ENCODE data around the gene CXXC4.

The CXXC4 gene

GRCh38 chr4:104486716-104487504, 7.8 kb downstream of the CXXC4 start:
- DNase-seq = no peak

DNA sequence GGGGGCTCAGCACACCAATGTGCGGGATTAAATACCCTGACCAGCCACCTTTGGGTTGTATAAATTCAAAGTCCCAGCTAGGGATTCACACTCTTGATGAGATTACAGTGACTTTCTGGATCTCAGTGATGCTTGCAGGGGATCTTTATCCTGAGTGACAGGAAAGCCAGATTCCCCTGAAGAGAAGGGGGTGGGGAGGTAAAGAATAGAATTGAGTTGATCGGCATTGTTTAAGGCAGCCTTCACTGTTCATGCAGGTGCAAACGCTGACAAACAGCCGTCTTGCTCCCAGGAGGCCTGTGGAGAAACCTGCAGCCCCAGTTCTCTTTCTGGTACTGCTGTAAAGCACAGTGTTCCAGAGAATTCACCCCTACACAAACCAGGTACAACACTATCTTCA, 19.0 kb downstream of the CXXC4 start:
- DNase-seq = no peak

GRCh38 chr4:104472766-104473165, 21.9 kb downstream of the CXXC4 start:
- DNase-seq = no peak

DNA sequence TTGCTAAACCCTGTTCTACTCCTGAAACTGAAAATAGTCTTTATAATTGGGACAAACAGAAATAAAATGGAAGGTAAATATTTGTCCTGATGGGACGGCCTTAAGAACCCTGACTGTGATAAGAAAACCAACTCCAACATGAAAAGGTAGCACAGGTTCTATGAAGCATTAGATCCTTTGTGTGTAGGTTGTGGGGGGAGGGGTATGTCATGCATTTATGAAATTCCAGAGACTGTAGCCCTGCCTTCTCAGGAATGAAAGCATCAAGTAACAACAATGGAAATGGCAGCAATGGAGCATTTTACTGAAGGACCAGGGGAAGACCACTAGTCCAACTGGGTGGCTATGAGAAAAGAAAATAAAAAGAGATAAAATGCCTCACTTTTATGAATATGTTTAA, 23.9 kb downstream of the CXXC4 start:
- DNase-seq = no peak

DNA sequence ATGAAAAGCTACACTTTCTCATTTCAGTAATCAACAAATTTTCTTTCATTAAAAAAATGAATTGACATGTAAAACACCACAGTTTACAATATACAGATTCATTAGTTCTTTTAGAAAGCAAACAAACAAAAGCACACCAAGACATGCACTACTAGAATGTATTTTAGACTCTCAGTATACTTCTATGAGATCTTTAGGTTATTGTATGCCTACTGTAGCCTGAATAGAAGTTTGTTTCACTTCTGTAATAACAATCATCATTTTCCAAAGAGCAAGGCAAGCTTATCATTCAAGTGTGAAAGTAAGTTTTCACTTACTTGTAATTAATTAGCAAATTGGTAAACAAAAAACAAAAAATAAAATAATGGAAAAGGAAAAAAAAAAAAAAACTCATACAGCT, 24.9 kb downstream of the CXXC4 start:
- DNase-seq = no peak

- DNase-seq = no peak
Measured at GRCh38 chr4:104465619-104466018, 29.1 kb downstream of the CXXC4 start.

GRCh38 chr4:104465201-104465600, 29.5 kb downstream of the CXXC4 start:
- DNase-seq = no peak

DNA sequence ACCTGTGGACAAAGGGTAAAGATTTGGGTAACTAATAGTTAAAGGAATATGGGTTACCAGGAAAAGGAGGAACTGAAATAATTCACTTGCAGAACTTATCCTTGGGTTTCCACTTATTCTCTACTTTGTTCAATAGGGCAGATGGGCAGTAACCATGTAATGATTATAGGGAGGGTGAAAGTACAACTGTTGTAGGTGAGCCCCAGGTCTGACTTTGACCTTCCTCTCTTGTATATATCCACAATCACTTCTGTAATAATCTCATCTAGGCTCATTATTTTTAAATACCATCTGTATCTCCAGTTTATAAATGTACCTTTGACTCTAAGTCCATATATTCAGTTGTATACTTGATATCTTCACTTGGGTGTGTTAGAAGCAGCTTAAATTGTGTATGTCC, 32.1 kb downstream of the CXXC4 start:
- DNase-seq = no peak

- DNase-seq = no peak
Measured at GRCh38 chr4:104457308-104457981, 37.2 kb downstream of the CXXC4 start.

GRCh38 chr4:104451573-104451972, 43.1 kb downstream of the CXXC4 start:
- DNase-seq = no peak

- no peak for DNase-seq
Measured at GRCh38 chr4:104449537-104449936, 45.2 kb downstream of the CXXC4 start.

GRCh38 chr4:104447294-104447693, 47.4 kb downstream of the CXXC4 start:
- DNase-seq = no peak

DNA sequence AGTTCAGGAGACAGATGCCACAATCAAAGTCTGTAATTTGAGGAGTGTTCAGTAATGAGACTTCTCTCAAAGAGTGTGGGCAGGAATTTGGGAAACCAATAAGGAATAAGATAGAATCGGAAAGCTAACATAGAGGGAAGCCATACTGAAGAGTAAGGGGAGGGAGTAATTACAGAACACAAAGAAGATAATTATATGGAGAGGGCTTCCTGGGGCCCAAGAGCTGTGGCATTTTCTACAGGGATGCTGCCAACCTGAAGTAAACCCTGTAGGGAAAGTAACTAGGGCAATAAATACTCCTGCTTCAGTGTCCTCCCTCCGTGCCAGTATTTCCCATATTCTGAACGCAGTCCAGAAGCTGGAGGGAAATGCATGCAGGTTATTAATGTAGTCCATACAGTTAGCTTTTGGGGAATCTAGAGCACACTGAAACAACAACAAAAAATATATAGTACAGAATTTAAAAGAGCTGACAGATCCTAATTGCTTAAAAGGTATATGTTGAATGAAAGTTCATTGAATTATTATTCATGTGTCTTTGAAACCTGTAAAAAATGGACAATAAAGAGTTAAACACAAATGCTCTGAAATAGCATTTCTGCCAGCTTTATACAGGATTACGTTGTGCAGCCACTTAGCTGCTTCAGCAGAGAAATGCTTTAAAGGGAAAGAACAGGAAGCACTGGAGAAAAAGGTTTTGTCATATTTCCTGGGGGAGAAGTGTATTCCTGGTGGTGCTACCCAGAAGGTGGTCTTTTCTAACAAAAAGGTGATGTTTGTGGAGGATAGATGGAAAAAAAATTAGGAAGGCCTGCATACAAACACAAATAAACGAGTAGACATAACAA, 48.0 kb downstream of the CXXC4 start:
- DNase-seq = no peak

DNA sequence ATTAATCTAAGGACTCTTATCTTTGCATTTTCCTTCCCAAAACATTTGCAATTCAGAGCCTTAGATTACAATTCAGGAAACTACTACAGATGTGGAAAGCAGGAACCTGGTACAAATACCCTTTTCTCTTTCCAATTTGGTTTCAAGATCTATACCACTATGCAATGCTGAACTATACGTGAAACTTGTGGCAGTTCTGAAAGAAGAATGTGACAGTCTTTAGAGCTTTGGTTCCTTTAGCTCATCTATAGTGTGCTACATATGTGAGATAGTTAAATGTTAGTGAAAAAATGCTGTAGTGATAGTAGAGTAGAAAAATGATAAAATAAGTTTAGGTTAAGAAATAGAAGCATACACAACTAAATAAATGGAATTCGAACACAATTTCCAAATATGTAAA, 50.0 kb downstream of the CXXC4 start:
- no peak for DNase-seq

- no peak for DNase-seq
Measured at GRCh38 chr4:104436542-104436941, 58.2 kb downstream of the CXXC4 start.

DNA sequence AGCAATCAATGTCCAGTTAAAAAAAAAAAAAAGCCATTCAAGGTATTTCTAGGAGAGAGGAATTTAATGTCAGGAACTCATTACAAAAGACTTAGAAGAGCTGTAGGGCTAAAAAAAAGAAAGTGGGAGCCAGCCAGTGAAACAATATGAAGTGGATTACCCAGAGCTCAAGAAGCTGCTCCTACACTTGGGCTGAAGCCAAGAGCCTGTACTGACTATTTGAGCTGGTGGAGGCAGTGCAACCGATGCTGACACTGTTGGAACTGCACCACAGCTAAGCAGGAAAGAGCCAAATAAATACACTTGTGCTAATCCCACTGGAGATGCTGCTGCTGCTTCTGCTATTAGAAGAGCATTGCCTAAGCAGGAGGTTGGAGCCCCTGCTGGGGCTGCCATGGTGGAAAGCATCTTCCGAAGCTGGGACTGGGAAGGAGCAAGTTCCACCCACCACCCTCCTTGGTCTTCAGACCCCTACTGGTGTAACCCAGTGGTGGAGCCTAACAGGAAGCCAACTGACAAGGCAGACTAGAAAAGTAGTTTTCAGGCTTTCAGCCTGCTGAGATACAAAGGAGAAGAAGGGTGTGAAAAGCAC, 65.4 kb downstream of the CXXC4 start:
- DNase-seq = no peak

DNA sequence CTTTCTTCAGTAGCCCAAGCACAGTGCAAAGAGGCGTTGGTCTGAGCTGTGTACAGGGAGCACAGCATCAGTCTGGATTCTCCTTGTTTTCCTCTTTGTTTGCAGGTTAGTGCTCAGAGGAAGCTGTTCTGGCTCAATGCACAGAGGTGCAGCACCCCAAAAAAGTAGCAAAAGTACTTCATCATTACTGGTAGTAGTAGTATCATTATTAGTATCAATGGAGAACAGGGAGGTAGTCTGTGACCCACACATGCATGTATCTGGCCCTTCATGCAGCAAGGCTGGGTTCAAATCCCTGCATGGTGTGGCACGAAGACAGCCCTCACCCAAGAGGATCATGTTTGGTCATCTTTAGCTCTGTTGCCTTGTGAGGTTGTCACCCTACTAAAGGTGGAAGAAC, 68.7 kb downstream of the CXXC4 start:
- DNase-seq = no peak

DNA sequence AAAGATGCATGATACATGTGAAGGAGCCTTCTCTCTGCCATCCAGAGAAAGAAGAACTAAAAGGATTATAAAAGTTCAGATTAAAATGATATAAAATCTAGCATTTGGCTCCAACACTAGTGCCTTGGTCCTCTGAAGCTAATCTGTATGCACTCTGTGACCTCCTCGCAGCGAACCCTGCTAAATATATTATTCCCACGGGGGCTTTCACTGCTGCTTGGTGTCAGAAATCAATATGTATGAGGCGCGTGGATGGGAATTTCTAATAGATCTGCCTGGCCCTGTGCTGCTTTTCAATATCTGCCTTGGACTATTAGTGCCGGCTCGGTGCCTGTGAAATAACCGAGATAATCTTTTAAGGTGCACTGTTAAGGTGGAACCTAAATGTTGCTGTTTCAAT, 69.7 kb downstream of the CXXC4 start:
- DNase-seq = no peak

GRCh38 chr4:104424475-104424941, 70.2 kb downstream of the CXXC4 start:
- DNase-seq = no peak

DNA sequence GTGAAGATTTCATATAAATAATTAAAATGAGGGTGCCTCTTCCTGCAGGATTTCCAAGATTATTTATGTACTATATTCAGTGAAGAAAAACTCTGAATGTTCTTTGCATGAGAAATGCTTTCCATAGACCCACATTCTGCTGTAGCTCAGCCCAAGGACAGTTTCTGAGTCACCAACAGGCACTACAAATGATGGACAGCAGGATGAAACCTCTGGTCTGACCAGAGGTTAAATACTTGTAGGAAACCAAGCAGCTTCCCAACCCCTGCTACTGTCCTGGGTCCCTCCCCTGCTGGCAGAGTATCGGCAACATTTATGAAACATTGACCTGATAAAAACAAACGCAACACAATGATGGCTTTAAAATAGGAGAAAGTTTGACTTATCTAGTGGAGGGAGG, 73.1 kb downstream of the CXXC4 start:
- DNase-seq = no peak

DNA sequence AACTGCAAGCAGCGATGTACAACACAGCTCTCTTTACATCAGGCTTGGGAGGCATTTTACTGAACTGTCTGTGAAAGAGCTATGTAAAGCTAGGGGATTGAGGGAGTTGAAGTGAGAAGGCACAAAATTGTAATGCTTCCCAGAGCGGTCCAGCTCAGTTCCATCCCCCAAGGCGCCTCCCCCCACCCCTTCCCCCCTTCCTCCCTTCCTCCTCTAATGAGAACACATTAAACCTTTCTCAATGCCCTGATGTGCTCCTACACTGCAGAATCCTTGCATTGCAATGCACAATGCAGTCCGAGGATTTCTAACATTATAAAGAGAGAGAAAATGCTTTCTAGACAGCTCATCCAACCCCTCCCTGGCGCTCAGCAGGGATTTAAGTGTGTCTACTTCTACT, 73.9 kb downstream of the CXXC4 start:
- DNase-seq = no peak
